ENCODE data around the gene PRPF8.
A peak's percentile ranks its signal among the peaks of the same experiment; 100 is the strongest.

The PRPF8 gene

GRCh38 chr17:1732241-1732832 lies 47.7 kb upstream of the PRPF8 start:
- no peak overlapping the region for H2AFZ ChIP-seq (ENCODE audit: low read length)
- H3K9ac ChIP-seq (ENCODE audit: low read length) = peak overlapping the region; percentile 38; the same call in 1 of the 2 replicates
- H3K4me3 ChIP-seq (ENCODE audit: low read depth, low read length, poor library complexity, severe bottlenecking) = no peak overlapping the region
- H3K36me3 ChIP-seq (ENCODE audit: insufficient read depth, low read length) = peaks cover 14% of the 10 kb centered on the region; the same call in 1 of the 2 replicates
- peaks cover 81% of the 10 kb centered on the region for H3K4me1 ChIP-seq (ENCODE audit: insufficient read depth, low read length, severe bottlenecking)
- peak overlapping the region; percentile 83 for H3K27ac ChIP-seq (ENCODE audit: low read depth, low read length, poor library complexity, severe bottlenecking)
- no peaks in the 10 kb centered on the region for H3K9me3 ChIP-seq (ENCODE audit: low read length)
- peak overlapping the region; percentile 37; the same call in 1 of the 2 replicates for H3K4me2 ChIP-seq (ENCODE audit: low read length)
- H4K20me1 ChIP-seq (ENCODE audit: insufficient read depth, low read length) = no peaks in the 10 kb centered on the region
- H3K79me2 ChIP-seq (ENCODE audit: insufficient read depth, low read length) = no peaks in the 10 kb centered on the region
- no peaks in the 10 kb centered on the region for H3K27me3 ChIP-seq (ENCODE audit: insufficient read depth, low read length)
- H3F3A ChIP-seq (ENCODE audit: insufficient read depth, low read length) = no peaks in the 10 kb centered on the region
- no peaks in the 10 kb centered on the region for H3K9me2 ChIP-seq (ENCODE audit: low read depth, low read length)
- TF ChIP-seq CTCF (IDR thresholded peaks at IDR 0.05; ENCODE audit: low read length) (no peak), EZH2 (IDR thresholded peaks at IDR 0.05; ENCODE audit: borderline replicate concordance, low read length) (no peak)

GRCh38 chr17:1731194-1731506 lies 46.5 kb upstream of the PRPF8 start:
- Histone ChIP-seq H4K20me1 (ENCODE audit: insufficient read depth, low read length) (no peaks in the 10 kb centered on the region), H3K9me2 (ENCODE audit: low read depth, low read length) (no peaks in the 10 kb centered on the region), H3K4me1 (ENCODE audit: insufficient read depth, low read length, severe bottlenecking) (peaks cover 76% of the 10 kb centered on the region), H3K9me3 (ENCODE audit: low read length) (no peaks in the 10 kb centered on the region), H3K4me2 (ENCODE audit: low read length) (peak overlapping the region; percentile 58; the same call in 1 of the 2 replicates), H2AFZ (ENCODE audit: low read length) (no peak overlapping the region), H3K27ac (ENCODE audit: low read depth, low read length, poor library complexity, severe bottlenecking) (peak overlapping the region; percentile 89), H3K9ac (ENCODE audit: low read length) (peak overlapping the region; percentile 57; the same call in 1 of the 2 replicates), H3F3A (ENCODE audit: insufficient read depth, low read length) (no peaks in the 10 kb centered on the region), H3K36me3 (ENCODE audit: insufficient read depth, low read length) (peaks cover 19% of the 10 kb centered on the region; the same call in 1 of the 2 replicates), H3K4me3 (ENCODE audit: low read depth, low read length, poor library complexity, severe bottlenecking) (no peak overlapping the region), H3K79me2 (ENCODE audit: insufficient read depth, low read length) (no peaks in the 10 kb centered on the region), H3K27me3 (ENCODE audit: insufficient read depth, low read length) (no peaks in the 10 kb centered on the region)
- no peak for TF ChIP-seq EZH2 (IDR thresholded peaks at IDR 0.05; ENCODE audit: borderline replicate concordance, low read length)
- TF ChIP-seq CTCF (IDR thresholded peaks at IDR 0.05; ENCODE audit: low read length) = no peak

- peak overlapping the region; percentile 57; the same call in 1 of the 2 replicates for H3K9ac ChIP-seq (ENCODE audit: low read length)
- peak overlapping the region; percentile 58 for H3K4me2 ChIP-seq (ENCODE audit: low read length)
Measured at GRCh38 chr17:1730326-1731193, 45.9 kb upstream of the PRPF8 start.

More at GRCh38 chr17:1730326-1731193, 45.9 kb upstream of the PRPF8 start:
- Histone ChIP-seq H3K36me3 (ENCODE audit: insufficient read depth, low read length) (peaks cover 20% of the 10 kb centered on the region; the same call in 1 of the 2 replicates), H3K79me2 (ENCODE audit: insufficient read depth, low read length) (no peaks in the 10 kb centered on the region), H3K27ac (ENCODE audit: low read depth, low read length, poor library complexity, severe bottlenecking) (peak overlapping the region; percentile 89), H2AFZ (ENCODE audit: low read length) (no peak overlapping the region), H3K9me3 (ENCODE audit: low read length) (no peaks in the 10 kb centered on the region), H3K9me2 (ENCODE audit: low read depth, low read length) (no peaks in the 10 kb centered on the region), H3K27me3 (ENCODE audit: insufficient read depth, low read length) (no peaks in the 10 kb centered on the region), H3F3A (ENCODE audit: insufficient read depth, low read length) (no peaks in the 10 kb centered on the region), H3K4me1 (ENCODE audit: insufficient read depth, low read length, severe bottlenecking) (peaks cover 75% of the 10 kb centered on the region), H3K4me3 (ENCODE audit: low read depth, low read length, poor library complexity, severe bottlenecking) (peak overlapping the region; percentile 29), H4K20me1 (ENCODE audit: insufficient read depth, low read length) (no peaks in the 10 kb centered on the region)
- TF ChIP-seq EZH2 (IDR thresholded peaks at IDR 0.05; ENCODE audit: borderline replicate concordance, low read length) = no peak
- TF ChIP-seq CTCF (IDR thresholded peaks at IDR 0.05; ENCODE audit: low read length) = no peak
